ENCODE data around the gene SLFN13.

SLFN13 gene

GRCh38 chr17:35390156-35390555 lies 58.4 kb downstream of the SLFN13 start:
- in situ Hi-C loops (cut with HindIII; ENCODE audit: low sequenced_read_pairs) = no loop called here
- TF ChIP-seq CTCF (IDR thresholded peaks at IDR 0.05; ENCODE audit: low read depth, low read length, missing control alignments) = no peak
- DNase-seq (ENCODE audit: low read depth) = no peak
- H3K4me3 ChIP-seq (ENCODE audit: low read depth, low read length) = no peak overlapping the region

GRCh38 chr17:35387496-35387895 lies 61.1 kb downstream of the SLFN13 start:
- no peak overlapping the region for H3K4me3 ChIP-seq (ENCODE audit: low read depth, low read length)
- in situ Hi-C loops (cut with HindIII; ENCODE audit: low sequenced_read_pairs) = no loop called here
- DNase-seq (ENCODE audit: low read depth) = no peak
- TF ChIP-seq CTCF (IDR thresholded peaks at IDR 0.05; ENCODE audit: low read depth, low read length, missing control alignments) = no peak

Data from astrocyte of the cerebellum (primary cell).